Heart left ventricle (tissue), 16 donors: ENCODE results near the gene NOCT. TPM values are rescaled to one million over a fixed set of nuclear protein-coding genes. Genes with fewer than 3 reads are reported as not detected.

ENCODE experiments used
- ATAC-seq, 4 donors: fragments of 200-7000 bp; cut with Tn5 transposase; one replicate each; pipeline ENCODE4 v1.9.1; 2020 to 2022; ENCODE audit warnings: moderate library complexity in 4 of 4, mild to moderate bottlenecking in 3 of 4, moderate number of reproducible peaks in 1 of 4
- DNase-seq, 5 donors: peaks; one replicate each; pipeline ENCODE4 v3.0.0-alpha.2; 2020
- H3K27ac ChIP-seq, 12 donors: fragments of 200-600 bp; sonication (generic) in 4 of 12; one replicate each; pipeline versions ENCODE4 v1.5.0 to v1.8.0; 2016 to 2022; ENCODE audit warnings: mild to moderate bottlenecking in 2 of 12
- H3K27me3 ChIP-seq, 9 donors: fragments of 200-600 bp; sonication (generic) in 2 of 9; one replicate each; pipeline versions ENCODE4 v1.5.1 to v1.8.0; 2016 to 2022; ENCODE audit warnings: mild to moderate bottlenecking in 3 of 9
- H3K36me3 ChIP-seq, 9 donors: fragments of 200-600 bp; sonication (generic) in 2 of 9; one replicate each; pipeline versions ENCODE4 v1.5.0 to v1.8.0; 2018 to 2022; ENCODE audit warnings: mild to moderate bottlenecking in 2 of 9
- H3K4me1 ChIP-seq, 12 donors: fragments of 200-600 bp; sonication (generic) in 4 of 12; one replicate each; pipeline versions ENCODE4 v1.5.0 to v1.8.0; 2016 to 2022; ENCODE audit warnings: mild to moderate bottlenecking in 3 of 12
- H3K4me3 ChIP-seq, 12 donors: fragments of 200-600 bp; sonication (generic) in 4 of 12; one replicate each; pipeline versions ENCODE4 v1.5.0 to v1.8.0; 2017 to 2022; ENCODE audit warnings: mild to moderate bottlenecking in 9 of 12, moderate library complexity in 4 of 12
- H3K9me3 ChIP-seq, 12 donors: fragments of 200-600 bp; sonication (generic) in 4 of 12; one replicate each; pipeline versions ENCODE4 v1.5.0 to v1.8.0; 2016 to 2022; ENCODE audit warnings: mild to moderate bottlenecking in 1 of 12
- POLR2A ChIP-seq, 2 donors: fragments of 450-650 bp; IDR thresholded peaks; one replicate each; pipeline ENCODE4 v1.6.1; 2017; ENCODE audit warnings: antibody characterized with exemption in 2 of 2, mild to moderate bottlenecking in 2 of 2, moderate library complexity in 2 of 2
- WGBS, 4 donors: extraction: QIAGEN DNeasy Blood & Tissue Kit in 2 of 4; methylation state at CpG; one replicate each; pipeline versions ENCODE4 v1.1.5 to v1.1.7; 2013 to 2018; 5-methylcytosine and 5-hydroxymethylcytosine counted together
- intact Hi-C, 10 donors: fragments of 100-400 bp; cut with DNase I; formaldehyde crosslinking; loops; one replicate each; pipeline versions ENCODE4 v1.11.1 to v1.14.2; 2022
- polyA plus RNA-seq, 2 donors: library from polyadenylated mRNA; stranded (reverse); fragments of 200-250 nt; gene quantifications; one replicate each; pipeline ENCODE4 v1.2.3, GENCODE V29; 2013
- total RNA-seq, 9 donors: library from RNA; depleted of rRNA in 2 of 9; stranded (reverse); fragments of >200 nt in 2 of 9; fragmentation: NEBNext Ultra II Directional in 3 of 9; extraction: Animal tissue kit (Norgen Biotek cat#: 25700) in 3 of 9; gene quantifications; one replicate each; pipeline versions ENCODE4 v1.1.0 to v1.2.4, GENCODE V29; 2016 to 2023
- TF ChIP-seq, protein P1 (sequence below), 12 donors: fragments of 200-600 bp; sonication (generic) in 4 of 12; IDR thresholded peaks; one replicate each; pipeline versions ENCODE4 v1.5.0 to v1.8.0; 2018 to 2022; ENCODE audit warnings: antibody characterized with exemption in 12 of 12, mild to moderate bottlenecking in 5 of 12
- donor health status: ischemic (EF 13 %, LVEDD 7.1; RV severe dilation, severe dysfunction).
- donor health status: healthy with polysubstance abuse.
- donor health status: DM: no; HTN: yes; CAD: no.
- donor health status: DM: no; HTN: no; CAD: no.
- donor health status: ischemic (EF 25% LVEDD 6.9; RV normal size, moderate dysfunction).
- donor health status: ischemic (EF 25% LVEDD 5.7; RV mildly dilated, moderate dysfunction).
- donor health status: healthy.
- donor health status: DM: yes; HTN: yes; CAD: no.
- donor health status: ischemic (EF 35%, LVEDD 5.7; RV mildly dilated, moderate dysfunction).
- donor health status: nonischemic (EF 11% LVEDD 7.7; RV severe dilation, severe dysfunction).
- donor health status: DM: yes; HTN: yes; CAD: no.
- donor health status: PGD.
- donor health status: ischemic (EF 29% LVEDD 5.4; RV normal size, mild dysfunction).
- donor health status: nonischemic (EF 23%, LVEDD 6.1; RV moderate dilation, normal function).

NOCT gene
- total and polyA plus RNA-seq, 11 donors, result 3.1 to 16.8 (median 8.5) TPM

DNA sequence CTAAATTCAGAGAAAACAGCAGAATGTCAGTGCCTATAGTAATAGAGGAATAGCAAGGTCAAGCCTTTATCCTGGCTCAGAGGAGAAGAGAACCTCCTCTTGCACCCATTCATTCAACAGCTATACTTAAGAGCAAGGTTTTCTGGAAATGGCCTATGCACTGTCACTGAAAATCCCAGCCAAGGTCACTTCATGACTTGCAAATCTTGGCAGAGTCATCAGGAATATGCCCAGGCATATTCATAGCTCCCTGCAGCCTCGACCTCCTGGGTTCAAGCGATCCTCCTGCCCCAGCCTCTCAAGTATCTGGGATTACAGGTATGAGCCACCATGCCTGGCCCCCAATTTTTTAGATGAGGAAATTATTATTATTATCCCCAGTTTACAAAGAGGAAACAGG, 35.8 kb upstream of the NOCT start:
- ATAC-seq, result no peak
- TF ChIP-seq, protein P1, sequence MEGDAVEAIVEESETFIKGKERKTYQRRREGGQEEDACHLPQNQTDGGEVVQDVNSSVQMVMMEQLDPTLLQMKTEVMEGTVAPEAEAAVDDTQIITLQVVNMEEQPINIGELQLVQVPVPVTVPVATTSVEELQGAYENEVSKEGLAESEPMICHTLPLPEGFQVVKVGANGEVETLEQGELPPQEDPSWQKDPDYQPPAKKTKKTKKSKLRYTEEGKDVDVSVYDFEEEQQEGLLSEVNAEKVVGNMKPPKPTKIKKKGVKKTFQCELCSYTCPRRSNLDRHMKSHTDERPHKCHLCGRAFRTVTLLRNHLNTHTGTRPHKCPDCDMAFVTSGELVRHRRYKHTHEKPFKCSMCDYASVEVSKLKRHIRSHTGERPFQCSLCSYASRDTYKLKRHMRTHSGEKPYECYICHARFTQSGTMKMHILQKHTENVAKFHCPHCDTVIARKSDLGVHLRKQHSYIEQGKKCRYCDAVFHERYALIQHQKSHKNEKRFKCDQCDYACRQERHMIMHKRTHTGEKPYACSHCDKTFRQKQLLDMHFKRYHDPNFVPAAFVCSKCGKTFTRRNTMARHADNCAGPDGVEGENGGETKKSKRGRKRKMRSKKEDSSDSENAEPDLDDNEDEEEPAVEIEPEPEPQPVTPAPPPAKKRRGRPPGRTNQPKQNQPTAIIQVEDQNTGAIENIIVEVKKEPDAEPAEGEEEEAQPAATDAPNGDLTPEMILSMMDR (IDR thresholded peaks at IDR 0.05), result no peak
- TF ChIP-seq POLR2A (IDR thresholded peaks at IDR 0.05), result no peak
- WGBS, 4 donors, result 96 to 100% (median 97%) methylated on average over 2 of the region's 2 CpGs

GRCh38 chr4:138981930-138982390, 33.6 kb upstream of the NOCT start:
- H3K27ac ChIP-seq, result peak overlapping the region; percentile 7 to 75 (median 58)
- H3K9me3 ChIP-seq, result peaks cover 0 to 7% (median 0%) of the 10 kb centered on the region in 12 donors
- no peaks in the 10 kb centered on the region for H3K27me3 ChIP-seq
- intact Hi-C loops, result no loop called here
- H3K36me3 ChIP-seq, result no peaks in the 10 kb centered on the region
- DNase-seq (peak in 4 of 5 donors; percentile 25 to 37 (median 32)), ATAC-seq (peak; percentile 87 to 96 (median 92))
- peaks cover 0 to 39% (median 14%) of the 10 kb centered on the region in 12 donors for H3K4me1 ChIP-seq
- 14 to 40% (median 28%) methylated on average over 4 of the region's 4 CpGs for WGBS, 4 donors
- no peak for TF ChIP-seq POLR2A (IDR thresholded peaks at IDR 0.05)
- TF ChIP-seq, protein P1 (IDR thresholded peaks at IDR 0.05), result peak in 7 of 12 donors; percentile 12 to 52 (median 34)
- no peak overlapping the region for H3K4me3 ChIP-seq

More for the DNA sequence above, 35.8 kb upstream of the NOCT start:
- intact Hi-C loops, result no loop called here
- no peak overlapping the region for H3K4me3 ChIP-seq
- H3K36me3 ChIP-seq, result no peaks in the 10 kb centered on the region
- no peak for DNase-seq
- H3K4me1 ChIP-seq, result peaks cover 0 to 39% (median 14%) of the 10 kb centered on the region in 12 donors
- H3K27ac ChIP-seq, result no peak overlapping the region
- no peaks in the 10 kb centered on the region for H3K27me3 ChIP-seq
- peaks cover 0 to 3% (median 0%) of the 10 kb centered on the region in 12 donors for H3K9me3 ChIP-seq

- no peak for TF ChIP-seq POLR2A (IDR thresholded peaks at IDR 0.05)
- TF ChIP-seq, protein P1 (IDR thresholded peaks at IDR 0.05), result no peak
- no peak for ATAC-seq
Measured at GRCh38 chr4:138982754-138983153, 32.8 kb upstream of the NOCT start.

GRCh38 chr4:138983690-138984089, 31.9 kb upstream of the NOCT start:
- intact Hi-C loops, result no loop called here
- TF ChIP-seq, protein P1 (IDR thresholded peaks at IDR 0.05), result no peak
- no peak for TF ChIP-seq POLR2A (IDR thresholded peaks at IDR 0.05)
- WGBS, 4 donors, result 98% methylated on average over 5 of the region's 5 CpGs
- no peak for ATAC-seq
- Histone ChIP-seq H3K4me3 (no peak overlapping the region), H3K27ac (no peak overlapping the region), H3K4me1 (peaks cover 0 to 25% (median 12%) of the 10 kb centered on the region in 12 donors), H3K27me3 (no peaks in the 10 kb centered on the region), H3K36me3 (no peaks in the 10 kb centered on the region), H3K9me3 (peaks cover 0 to 7% (median 0%) of the 10 kb centered on the region in 12 donors)
- no peak for DNase-seq

More at GRCh38 chr4:138982754-138983153, 32.8 kb upstream of the NOCT start:
- Histone ChIP-seq H3K4me1 (peaks cover 0 to 31% (median 12%) of the 10 kb centered on the region in 12 donors), H3K4me3 (no peak overlapping the region), H3K27ac (peak overlapping the region; percentile 7 to 75 (median 58)), H3K27me3 (no peaks in the 10 kb centered on the region), H3K36me3 (no peaks in the 10 kb centered on the region), H3K9me3 (peaks cover 0 to 7% (median 0%) of the 10 kb centered on the region in 12 donors)
- 94 to 97% (median 96%) methylated on average over 7 of the region's 7 CpGs for WGBS, 4 donors
- intact Hi-C loops, result no loop called here
- DNase-seq, result no peak
